Hematopoietic multipotent progenitor cell treated with erythropoietin and hydrocortisone succinate and interleukin-3 and kit ligand, for 8 days (in vitro differentiated cells): ENCODE results near the gene LRIT2.
A peak's percentile ranks its signal among the peaks of the same experiment; 100 is the strongest.

Source experiments
- DNase-seq: peaks from one replicate; pipeline ENCODE4 v3.0.0-alpha.2; 2015

LRIT2 gene

GRCh38 chr10:84225427-84226173 is at the start of gene LRIT2:
Gene LRIT2, minus strand, starts transcription at chr10:84225544. Its CDS starts 24 bp downstream, at chr10:84225520.
- DNase-seq: no peak

DNA sequence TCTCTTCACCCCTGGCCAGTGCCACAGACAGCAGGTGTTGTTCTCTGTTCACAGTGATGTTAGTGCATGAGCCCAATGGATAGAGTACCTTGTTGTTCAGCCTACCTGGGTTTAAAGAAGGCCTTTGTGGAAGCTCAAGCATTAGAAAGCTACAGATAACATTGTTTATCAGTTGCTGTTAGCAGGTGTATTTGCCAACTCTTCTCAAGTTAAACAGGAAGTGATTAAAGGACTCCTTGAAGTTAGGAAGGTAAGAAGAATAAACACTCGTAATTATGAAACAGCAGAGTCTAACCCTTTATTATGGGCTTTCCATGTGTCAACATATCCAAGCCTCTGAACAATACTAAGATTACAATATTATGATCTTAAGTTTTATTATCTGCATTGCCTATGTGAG is 45.4 kb upstream of the LRIT2 start:
- no peak for DNase-seq

- DNase-seq: no peak
These were observed 44.4 kb upstream of the LRIT2 start for GRCh38 chr10:84269773-84270172.

DNA sequence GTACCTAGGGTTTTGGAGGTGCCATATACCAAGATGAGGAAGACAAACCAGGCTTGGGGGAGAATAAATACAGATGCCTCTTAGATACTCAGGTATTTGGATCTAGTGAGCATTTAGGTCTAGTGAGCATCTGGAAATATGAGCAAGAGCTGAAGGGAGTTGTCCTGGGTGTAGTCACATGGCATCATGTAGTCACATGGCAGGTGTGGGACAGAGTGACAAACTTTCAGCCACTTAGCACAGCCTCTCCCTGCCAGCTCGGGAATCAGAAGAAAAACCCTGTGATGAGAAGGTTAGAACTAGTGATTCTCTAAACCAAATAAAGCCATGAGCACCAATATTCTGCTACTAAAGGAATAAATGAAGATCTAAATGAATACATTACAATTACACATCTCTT is 43.8 kb upstream of the LRIT2 start:
- DNase-seq: no peak

GRCh38 chr10:84267503-84268126 is 42.3 kb upstream of the LRIT2 start:
- DNase-seq: peak; percentile 34

GRCh38 chr10:84265418-84265817 is 40.1 kb upstream of the LRIT2 start:
- no peak for DNase-seq

DNA sequence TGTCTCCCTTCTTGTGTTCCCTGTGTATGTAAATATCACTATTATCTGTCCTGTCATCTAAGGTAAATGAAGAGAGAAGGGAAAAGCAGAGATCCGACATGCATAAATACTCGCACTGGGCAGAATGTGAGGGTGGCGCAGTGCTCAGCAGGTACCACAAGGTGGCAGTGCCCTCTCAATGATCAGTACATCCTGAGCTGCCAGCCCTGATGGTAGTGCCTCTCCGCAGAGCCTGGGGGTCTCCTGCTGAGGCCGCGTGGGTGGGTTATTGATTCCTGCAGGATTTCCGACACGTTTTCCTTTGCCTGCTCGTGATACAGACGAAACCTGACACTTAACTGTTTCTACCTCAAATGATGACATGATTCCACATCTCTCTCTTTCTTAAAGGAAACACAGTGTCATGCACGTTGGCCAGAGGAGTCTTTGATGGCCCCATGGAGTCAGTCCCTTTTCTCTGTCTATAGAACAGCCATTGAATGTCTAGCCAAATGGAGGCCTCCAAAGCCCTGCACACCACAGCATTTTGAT is 39.3 kb upstream of the LRIT2 start:
- DNase-seq: peak; percentile 50

DNA sequence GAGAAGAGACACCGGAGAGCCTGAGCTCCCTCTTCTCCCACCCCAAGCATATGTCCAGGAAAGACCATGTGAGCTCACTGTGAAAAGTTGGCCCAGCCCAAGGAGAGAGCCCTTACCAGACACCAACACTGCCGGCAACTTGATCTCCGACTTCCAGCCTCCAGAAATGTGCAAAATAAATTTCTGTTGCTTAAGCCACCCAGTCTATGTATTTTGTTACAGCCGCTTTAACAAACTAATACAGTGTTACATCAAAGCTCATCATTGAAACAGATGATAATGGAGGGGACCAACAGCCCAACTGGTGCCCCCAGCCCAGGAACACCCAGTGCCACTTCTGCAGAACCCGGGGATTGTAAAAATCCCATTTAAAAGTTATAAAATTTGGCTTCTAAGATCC is 38.4 kb upstream of the LRIT2 start:
- no peak for DNase-seq

DNA sequence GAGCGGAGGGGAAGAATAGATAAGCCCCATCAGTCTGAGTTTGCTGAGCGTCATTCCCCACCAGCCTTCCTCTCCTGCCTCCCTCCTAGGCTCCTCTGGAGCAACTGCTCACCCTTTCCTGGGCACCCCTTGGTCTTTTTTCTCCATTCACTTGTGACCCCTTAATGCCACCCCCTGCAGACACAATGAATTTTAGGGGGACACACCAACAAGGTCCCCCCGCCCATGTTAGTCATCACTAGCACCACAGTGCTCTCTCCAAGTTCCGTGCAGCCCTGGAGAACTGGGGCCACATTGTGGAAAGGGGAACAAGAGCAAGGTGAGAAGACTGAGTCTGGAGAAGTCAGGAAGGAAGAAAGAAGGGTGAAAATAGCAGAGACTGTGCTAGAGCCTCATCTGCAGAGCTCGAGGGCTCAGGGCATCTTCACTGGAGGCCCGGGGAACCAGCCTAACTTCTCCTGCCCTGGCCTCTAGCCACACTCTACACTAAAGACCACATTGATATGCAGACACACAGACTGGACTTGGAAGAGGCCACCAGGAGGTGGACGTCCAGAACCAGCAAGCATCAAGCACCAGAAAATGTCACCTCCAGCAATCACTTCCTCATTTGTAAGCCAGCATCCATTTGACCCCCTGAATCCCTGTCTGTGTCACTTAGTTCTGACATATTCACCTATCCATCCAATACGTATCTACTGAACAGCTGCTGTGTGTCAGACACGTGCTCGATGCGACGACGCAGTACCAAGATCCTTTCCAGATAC is 37.0 kb upstream of the LRIT2 start:
- DNase-seq: no peak

- DNase-seq: no peak
These were observed 36.0 kb upstream of the LRIT2 start for GRCh38 chr10:84261236-84261915.

GRCh38 chr10:84258034-84258695 is 32.8 kb upstream of the LRIT2 start:
- DNase-seq: no peak

- no peak for DNase-seq
These were observed 32.1 kb upstream of the LRIT2 start for GRCh38 chr10:84257343-84258020.

DNA sequence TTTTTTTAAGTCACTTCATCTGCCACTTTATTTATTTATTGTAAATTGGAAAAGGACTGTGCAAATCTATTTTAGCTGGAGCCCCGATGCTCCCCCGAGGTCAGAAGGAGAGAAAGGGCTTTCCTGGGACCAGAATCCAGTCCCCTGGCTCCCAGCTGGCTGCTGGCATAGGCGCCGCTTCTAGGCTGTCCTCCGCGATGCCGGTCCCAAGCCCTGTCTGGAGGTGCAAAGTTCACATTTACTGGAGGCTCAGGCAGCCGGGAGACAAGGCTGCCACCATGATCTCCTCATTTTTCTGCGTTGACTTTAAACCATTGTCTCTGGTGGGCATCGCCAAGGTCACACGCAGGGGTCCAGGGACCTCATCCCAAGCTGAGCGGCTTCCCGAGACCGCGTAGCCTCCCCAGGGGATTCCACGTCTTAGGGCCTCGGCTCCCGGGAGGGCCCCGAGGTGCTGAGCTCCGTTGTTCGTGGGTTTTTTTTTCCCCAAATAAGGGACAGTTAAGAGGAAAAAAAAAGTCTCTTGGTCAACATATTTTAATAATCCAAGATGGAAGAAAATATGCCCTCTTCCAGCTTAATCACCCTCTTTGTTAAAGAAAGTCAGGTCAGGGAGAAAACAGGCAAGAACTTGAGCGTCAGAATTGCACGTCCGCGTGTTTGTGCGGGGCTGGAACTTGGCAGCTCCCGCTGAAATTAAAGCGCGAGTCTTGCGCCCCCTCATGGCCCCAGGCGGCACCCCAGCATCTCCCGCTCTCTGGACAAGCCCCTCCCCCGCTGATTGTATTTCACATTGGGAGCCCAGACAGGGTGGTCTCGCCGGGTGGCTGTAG is 31.4 kb upstream of the LRIT2 start:
- DNase-seq: peak; percentile 40

GRCh38 chr10:84254552-84255478 is 29.5 kb upstream of the LRIT2 start:
- DNase-seq: no peak

DNA sequence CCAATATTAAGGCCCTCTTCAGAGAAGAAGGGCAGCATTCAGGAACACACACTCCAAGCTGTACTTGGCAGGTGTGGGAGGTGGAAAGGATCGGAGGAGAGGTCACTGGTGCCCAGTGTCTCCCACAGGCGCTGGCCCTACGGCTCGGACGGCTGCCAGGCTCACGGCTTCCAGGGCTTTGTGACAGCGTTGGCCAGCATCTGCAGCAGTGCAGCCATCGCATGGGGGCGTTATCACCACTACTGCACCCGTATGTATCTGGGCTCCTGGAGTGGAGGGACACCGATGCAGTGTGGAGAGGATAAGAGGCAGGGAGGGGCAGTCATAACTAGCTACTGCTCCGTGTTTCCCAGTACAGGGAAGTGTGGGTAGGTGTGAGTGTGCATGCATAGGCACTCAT is 23.4 kb upstream of the LRIT2 start:
- no peak for DNase-seq

DNA sequence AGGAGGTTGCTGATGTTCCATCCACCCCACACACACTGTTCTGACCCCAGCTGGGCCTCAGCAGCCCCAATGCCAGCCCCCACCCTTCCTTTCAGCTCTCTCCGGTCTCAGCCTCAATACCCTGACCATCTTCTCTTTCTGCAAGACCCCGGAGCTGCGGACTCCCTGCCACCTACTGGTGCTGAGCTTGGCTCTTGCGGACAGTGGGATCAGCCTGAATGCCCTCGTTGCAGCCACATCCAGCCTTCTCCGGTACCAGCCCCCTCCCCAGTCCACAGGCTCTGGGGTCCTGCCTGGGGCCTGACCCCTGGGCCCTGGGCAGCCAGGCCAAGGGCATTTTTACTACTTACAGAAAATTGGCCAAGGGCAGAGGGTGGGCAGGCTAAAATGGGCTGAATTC is 22.2 kb upstream of the LRIT2 start:
- no peak for DNase-seq

DNA sequence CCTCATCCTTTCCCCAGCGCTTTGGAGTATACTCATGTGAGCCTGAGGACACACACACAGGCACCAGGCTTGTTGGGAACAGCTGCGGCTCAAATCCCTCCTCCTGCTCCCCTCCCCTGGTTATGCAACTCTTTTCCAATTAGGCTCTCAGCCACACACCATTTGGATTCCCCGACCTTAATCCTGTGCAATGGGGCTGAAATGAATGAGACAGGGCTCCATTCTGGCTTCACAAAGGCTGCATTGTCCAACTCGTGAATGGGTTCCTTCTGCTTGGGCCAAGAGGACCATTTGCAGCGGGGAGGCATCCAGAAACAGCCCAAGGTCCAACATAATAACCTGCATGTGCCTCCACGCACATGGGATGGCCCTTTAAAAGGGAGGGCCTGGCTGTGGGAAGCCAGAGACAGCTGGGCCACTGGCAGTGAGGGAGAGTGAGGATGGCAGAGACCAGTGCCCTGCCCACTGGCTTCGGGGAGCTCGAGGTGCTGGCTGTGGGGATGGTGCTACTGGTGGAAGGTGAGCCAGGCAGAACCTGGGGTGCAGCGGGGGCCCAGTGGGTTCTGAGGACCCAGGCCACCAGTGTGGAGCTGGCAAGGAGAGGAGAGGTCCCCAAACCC is 19.4 kb upstream of the LRIT2 start, which contains the start of gene RGR:
Gene RGR (plus strand): TSS at position 403 of the 620 bp plus-strand sequence. CDS start 38 bp downstream, at position 441.
- DNase-seq: no peak

- no peak for DNase-seq
These were observed 18.4 kb upstream of the LRIT2 start for GRCh38 chr10:84243759-84244158.

DNA sequence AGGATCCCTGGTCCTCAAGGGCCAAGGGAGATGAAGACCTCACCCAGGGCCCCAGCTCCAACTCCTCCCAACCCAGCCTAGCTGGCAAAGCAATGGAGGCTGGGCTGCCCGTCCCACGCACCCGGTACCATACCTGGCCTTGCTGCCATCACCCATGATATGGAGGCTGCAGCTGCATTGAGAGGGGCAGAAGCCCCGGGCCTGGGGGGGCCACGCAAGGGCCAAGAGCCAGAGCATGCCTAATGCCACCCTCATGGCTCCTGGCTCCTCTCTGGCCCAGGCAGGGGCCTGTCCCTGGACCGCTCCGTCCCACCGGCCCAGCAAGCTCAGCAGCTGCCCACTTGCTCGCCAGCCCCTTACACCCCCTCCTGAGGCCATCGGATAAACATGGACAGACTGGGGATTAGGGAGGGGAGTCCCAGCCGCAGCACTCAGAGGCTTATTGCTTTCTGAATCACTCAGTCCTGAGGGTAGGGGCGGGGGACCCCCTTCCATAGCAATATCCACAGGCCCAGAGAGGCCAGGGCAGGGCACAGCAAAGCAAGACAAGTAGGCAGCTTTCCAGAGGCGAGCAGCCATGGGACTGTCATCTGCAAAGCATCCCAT is 15.9 kb upstream of the LRIT2 start, which contains the start of gene LRIT1:
Gene LRIT1 (minus strand): TSS at position 362 of the 606 bp plus-strand sequence. CDS start 107 bp downstream, at position 255.
- no peak for DNase-seq
